Activated naive CD4-positive, alpha-beta T cell treated with anti-CD3 and anti-CD28 coated beads, Interleukin-2, amount 50 U/mL, for 72 hours (primary cell): ENCODE data around the gene KRTAP10-10. TPM values are rescaled to one million over a fixed set of nuclear protein-coding genes. Genes with fewer than 3 reads are reported as not detected.
"Not testable (repeated sequence)": the region's sequence is repeated elsewhere in the genome, so short reads cannot be mapped to it uniquely, and the experiment has no call there.

ENCODE experiments used
- ATAC-seq, 2 donors: fragments of 150-1000 bp; cut with Tn5 transposase; 2 replicates each; pipeline ENCODE4 v1.10.0; 2021; ENCODE audit warnings: mild to moderate bottlenecking in 2 of 2, moderate library complexity in 2 of 2
- DNase-seq, 2 donors: peaks; one replicate each; pipeline ENCODE4 v3.0.0; 2021 to 2022; ENCODE audit warnings: low spot score in 2 of 2
- H3K27ac Mint-ChIP-seq, 2 donors: one replicate each; pipeline ENCODE4 v1.8.0; 2022; ENCODE audit warnings: mild to moderate bottlenecking in 2 of 2, mixed read lengths in 2 of 2
- H3K36me3 Mint-ChIP-seq, 2 donors: one replicate each; pipeline ENCODE4 v1.8.0; 2022; ENCODE audit warnings: mixed read lengths in 2 of 2
- H3K9me3 Mint-ChIP-seq, 2 donors: one replicate each; pipeline ENCODE4 v1.8.0; 2022; ENCODE audit warnings: mixed read lengths in 2 of 2
- total RNA-seq, 2 donors: library from RNA; stranded (reverse); gene quantifications; one replicate each; pipeline ENCODE4 v1.2.3, GENCODE V29; 2022

KRTAP10-10 gene
- total RNA-seq, 2 donors from 2014 or later, result not detected

DNA sequence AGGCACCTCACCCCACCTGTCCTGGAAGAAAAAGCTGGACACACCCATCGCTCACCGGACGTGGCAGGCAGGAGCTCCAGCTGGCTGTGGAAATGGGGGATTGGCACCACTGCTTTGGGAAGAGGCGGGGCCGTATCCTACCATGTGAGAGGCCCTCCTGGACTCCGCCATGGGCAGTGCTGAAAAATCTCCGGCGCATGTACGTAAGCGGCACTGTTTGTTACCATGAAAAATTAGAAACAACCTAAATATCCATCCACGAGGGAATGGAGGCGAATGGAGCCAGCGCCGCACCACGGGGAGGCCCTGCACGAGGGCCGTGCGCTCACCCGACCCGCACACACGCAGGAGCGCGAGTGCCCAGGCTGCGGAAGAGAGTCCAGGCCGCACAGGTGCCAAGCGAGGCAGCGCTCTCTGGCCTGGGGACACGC, 22.2 kb upstream of the KRTAP10-10 start:
- Mint-ChIP-seq H3K9me3 (peaks cover 24 to 28% of the 10 kb centered on the region in 2 donors), H3K36me3 (peaks cover 31 to 37% of the 10 kb centered on the region in 2 donors), H3K27ac (no peak overlapping the region)
- ATAC-seq (no peak), DNase-seq (no peak)

GRCh38 chr21:44615466-44615865, 21.7 kb upstream of the KRTAP10-10 start:
- H3K36me3 Mint-ChIP-seq, result peaks cover 32 to 37% of the 10 kb centered on the region in 2 donors
- no peak overlapping the region for H3K27ac Mint-ChIP-seq
- DNase-seq (no peak), ATAC-seq (no peak)
- peaks cover 27 to 31% of the 10 kb centered on the region in 2 donors for H3K9me3 Mint-ChIP-seq

DNA sequence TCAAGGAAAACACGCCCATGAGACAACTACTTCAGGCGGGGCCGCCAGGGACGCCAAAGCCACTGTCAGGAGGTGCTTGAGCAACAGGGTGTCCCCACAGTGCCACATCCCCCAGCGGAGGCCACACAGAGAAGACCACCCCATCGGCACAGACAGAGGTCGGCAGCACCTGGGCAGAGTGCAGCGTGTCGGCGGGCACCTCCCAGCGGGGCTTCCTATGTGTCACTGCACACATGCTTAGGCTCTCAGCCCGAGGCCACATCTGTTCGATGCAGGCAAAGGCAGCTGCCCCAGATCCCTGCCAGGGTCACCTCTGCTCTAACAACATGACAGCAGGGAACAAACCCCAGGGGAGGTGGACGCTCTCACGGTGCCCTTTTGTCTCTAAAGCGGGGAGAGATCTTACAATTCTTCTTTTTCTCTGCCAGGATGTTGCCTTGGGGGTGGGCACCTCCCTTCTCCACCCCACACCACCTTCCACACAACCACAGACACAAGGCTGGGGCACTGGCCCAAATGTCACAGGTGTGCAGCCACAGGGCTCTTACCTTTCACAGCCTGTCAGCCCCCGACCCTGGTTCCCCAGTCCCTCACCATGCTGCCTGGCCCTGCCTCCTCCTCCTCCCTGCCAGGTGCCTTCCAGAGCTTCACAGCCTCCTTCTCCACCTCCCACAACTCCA, 21.1 kb upstream of the KRTAP10-10 start:
- ATAC-seq (no peak), DNase-seq (no peak)
- Mint-ChIP-seq H3K36me3 (peaks cover 31 to 36% of the 10 kb centered on the region in 2 donors), H3K9me3 (peaks cover 29 to 32% of the 10 kb centered on the region in 2 donors), H3K27ac (peak overlapping the region in 1 of 2 donors; percentile 84)

DNA sequence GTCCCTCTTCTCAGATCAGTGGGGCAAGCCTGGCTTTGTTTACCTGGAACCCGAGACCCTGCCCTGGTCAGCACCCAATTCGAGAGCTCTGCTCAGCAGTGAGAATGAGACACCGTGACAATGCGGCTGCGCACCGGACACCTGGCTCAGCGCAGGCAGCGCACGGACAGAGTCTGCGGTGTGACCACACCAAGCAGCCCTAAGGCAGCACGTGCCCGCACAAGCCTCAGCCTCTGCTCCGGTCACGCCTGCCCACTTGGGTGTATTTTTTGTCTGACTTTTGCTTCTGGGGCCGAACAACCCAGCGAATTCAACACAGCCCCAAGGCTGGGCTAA, 20.6 kb upstream of the KRTAP10-10 start:
- ATAC-seq (no peak), DNase-seq (no peak)
- peak overlapping the region in 1 of 2 donors; percentile 84 for H3K27ac Mint-ChIP-seq
- peaks cover 24 to 29% of the 10 kb centered on the region in 2 donors for H3K9me3 Mint-ChIP-seq
- H3K36me3 Mint-ChIP-seq, result peaks cover 28 to 31% of the 10 kb centered on the region in 2 donors

GRCh38 chr21:44617071-44617501, 20.1 kb upstream of the KRTAP10-10 start:
- ATAC-seq (no peak), DNase-seq (no peak)
- peaks cover 28 to 31% of the 10 kb centered on the region in 2 donors for H3K36me3 Mint-ChIP-seq
- H3K9me3 Mint-ChIP-seq, result peaks cover 24 to 27% of the 10 kb centered on the region in 2 donors
- peak overlapping the region in 1 of 2 donors; percentile 84 for H3K27ac Mint-ChIP-seq

- Mint-ChIP-seq H3K36me3 (peaks cover 41 to 44% of the 10 kb centered on the region in 2 donors), H3K9me3 (peaks cover 36 to 39% of the 10 kb centered on the region in 2 donors), H3K27ac (peak overlapping the region in 1 of 2 donors; percentile 84)
- DNase-seq (no peak), ATAC-seq (peak; percentile 44 to 60)
These were observed 18.7 kb upstream of the KRTAP10-10 start for GRCh38 chr21:44618504-44618903.

- H3K9me3 Mint-ChIP-seq, result peaks cover 40 to 43% of the 10 kb centered on the region in 2 donors
- H3K27ac Mint-ChIP-seq, result peak overlapping the region; percentile 6 to 84
- DNase-seq (peak in 1 of 2 donors; percentile 17), ATAC-seq (peak; percentile 71 to 98)
- peaks cover 45 to 48% of the 10 kb centered on the region in 2 donors for H3K36me3 Mint-ChIP-seq
These were observed 18.2 kb upstream of the KRTAP10-10 start for GRCh38 chr21:44618909-44619308.

DNA sequence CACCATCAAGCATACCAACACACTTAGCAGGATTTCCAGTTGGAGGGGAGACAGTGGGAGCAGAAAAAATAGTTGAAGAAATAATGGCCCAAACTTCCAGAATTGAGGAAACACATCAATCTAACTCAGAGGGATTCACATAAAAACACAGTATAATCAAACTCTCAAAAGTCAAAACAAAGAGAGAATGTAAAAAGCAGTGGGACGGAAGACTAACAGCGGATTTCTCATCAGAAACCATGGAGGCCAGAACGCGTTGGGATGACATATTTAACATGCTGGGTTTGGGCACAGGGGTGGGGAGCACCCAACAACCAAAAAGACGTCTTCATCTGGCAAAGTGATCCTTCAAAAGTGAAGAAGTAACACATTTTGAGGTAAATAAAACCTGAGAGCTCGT, 17.3 kb upstream of the KRTAP10-10 start:
- ATAC-seq, result no peak
- Mint-ChIP-seq H3K9me3 (peaks cover 50 to 51% of the 10 kb centered on the region in 2 donors), H3K27ac (no peak overlapping the region), H3K36me3 (peaks cover 53 to 57% of the 10 kb centered on the region in 2 donors)
- no peak for DNase-seq

GRCh38 chr21:44623575-44623974, 13.6 kb upstream of the KRTAP10-10 start:
- DNase-seq (no peak), ATAC-seq (no peak)
- H3K9me3 Mint-ChIP-seq, result peaks cover 46 to 52% of the 10 kb centered on the region in 2 donors
- H3K36me3 Mint-ChIP-seq, result peaks cover 48 to 53% of the 10 kb centered on the region in 2 donors
- H3K27ac Mint-ChIP-seq, result no peak overlapping the region

DNA sequence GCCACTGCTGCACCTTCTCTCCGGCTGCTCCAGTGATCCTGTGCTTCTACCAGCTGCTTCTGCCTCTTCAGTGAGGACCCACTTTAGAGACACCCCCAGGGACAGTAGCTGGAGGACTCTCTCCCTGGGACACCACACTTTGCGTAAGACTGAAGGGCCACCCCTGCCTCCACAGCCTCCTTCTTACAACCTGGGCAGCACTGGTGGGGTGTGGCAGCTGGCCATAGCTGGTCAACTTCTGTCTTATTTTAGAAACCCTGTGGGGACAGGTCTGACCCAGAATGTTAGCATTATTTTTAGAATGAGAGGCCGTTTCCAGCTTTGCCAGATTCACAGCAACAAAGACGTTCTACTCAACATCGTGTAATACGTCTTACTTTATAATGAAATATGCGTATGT, 11.4 kb upstream of the KRTAP10-10 start:
- ATAC-seq (no peak), DNase-seq (no peak)
- Mint-ChIP-seq H3K9me3 (peaks cover 32 to 41% of the 10 kb centered on the region in 2 donors), H3K27ac (no peak overlapping the region), H3K36me3 (peaks cover 36 to 42% of the 10 kb centered on the region in 2 donors)

GRCh38 chr21:44626262-44626661, 10.9 kb upstream of the KRTAP10-10 start:
- peaks cover 38 to 45% of the 10 kb centered on the region in 2 donors for H3K36me3 Mint-ChIP-seq
- DNase-seq, result no peak
- peaks cover 35 to 44% of the 10 kb centered on the region in 2 donors for H3K9me3 Mint-ChIP-seq
- no peak overlapping the region for H3K27ac Mint-ChIP-seq
- ATAC-seq, result no peak

GRCh38 chr21:44626673-44627143, 10.4 kb upstream of the KRTAP10-10 start, which contains the start of gene KRTAP10-9:
KRTAP10-9 (plus strand) TSS chr21:44627093; CDS start chr21:44627172, 79 bp downstream.
- ATAC-seq, result no peak
- Mint-ChIP-seq H3K9me3 (peaks cover 38 to 49% of the 10 kb centered on the region in 2 donors), H3K27ac (no peak within 1 kb of the TSS)

DNA sequence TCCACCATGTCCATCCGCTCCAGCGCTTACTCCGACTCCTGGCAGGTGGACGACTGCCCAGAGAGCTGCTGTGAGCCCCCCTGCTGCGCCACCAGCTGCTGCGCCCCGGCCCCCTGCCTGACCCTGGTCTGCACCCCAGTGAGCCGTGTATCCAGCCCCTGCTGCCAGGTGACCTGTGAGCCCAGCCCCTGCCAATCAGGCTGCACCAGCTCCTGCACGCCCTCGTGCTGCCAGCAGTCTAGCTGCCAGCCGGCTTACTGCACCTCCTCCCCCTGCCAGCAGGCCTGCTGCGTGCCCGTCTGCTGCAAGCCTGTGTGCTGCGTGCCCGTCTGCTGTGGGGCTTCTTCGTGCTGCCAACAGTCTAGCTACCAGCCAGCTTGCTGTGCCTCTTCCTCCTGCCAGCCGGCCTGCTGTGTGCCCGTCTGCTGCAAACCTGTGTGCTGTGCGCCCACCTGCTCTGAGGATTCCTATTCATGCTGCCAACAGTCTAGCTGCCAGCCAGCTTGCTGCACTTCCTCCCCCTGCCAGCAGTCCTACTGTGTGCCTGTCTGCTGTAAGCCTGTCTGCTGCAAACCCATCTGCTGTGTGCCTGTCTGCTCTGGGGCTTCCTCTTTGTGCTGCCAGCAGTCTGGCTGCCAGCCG, 9.9 kb upstream of the KRTAP10-10 start:
- Mint-ChIP-seq H3K9me3 (peaks cover 42 to 53% of the 10 kb centered on the region in 2 donors), H3K36me3 (peaks cover 37 to 51% of the 10 kb centered on the region in 2 donors)
- H3K27ac Mint-ChIP-seq, DNase-seq, ATAC-seq: not testable (repeated sequence)

More at GRCh38 chr21:44626673-44627143, 10.4 kb upstream of the KRTAP10-10 start, which contains the start of gene KRTAP10-9:
- H3K36me3 Mint-ChIP-seq, result peaks cover 38 to 50% of the 10 kb centered on the region in 2 donors
- no peak for DNase-seq

DNA sequence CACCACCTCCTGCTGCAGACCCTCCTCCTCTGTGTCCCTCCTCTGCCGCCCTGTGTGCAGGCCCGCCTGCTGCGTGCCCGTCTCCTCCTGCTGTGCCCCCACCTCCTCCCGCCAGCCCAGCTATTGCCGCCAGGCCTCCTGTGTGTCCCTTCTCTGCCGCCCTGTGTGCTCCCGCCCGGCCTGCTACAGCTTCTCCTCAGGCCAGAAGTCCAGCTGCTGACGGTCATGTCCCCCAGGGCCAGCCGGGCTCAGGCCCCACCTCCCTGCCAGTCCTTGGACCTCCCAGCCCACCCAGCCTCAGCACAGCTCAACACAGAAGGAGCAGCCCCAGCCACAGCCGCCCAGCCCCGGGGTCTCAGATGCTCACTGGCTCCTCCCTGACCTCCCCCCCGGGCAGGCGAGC, 9.3 kb upstream of the KRTAP10-10 start:
- ATAC-seq, H3K27ac Mint-ChIP-seq, DNase-seq: not testable (repeated sequence)
- Mint-ChIP-seq H3K9me3 (peaks cover 36 to 51% of the 10 kb centered on the region in 2 donors), H3K36me3 (peaks cover 31 to 45% of the 10 kb centered on the region in 2 donors)

- ATAC-seq, result no peak
These were observed 8.3 kb upstream of the KRTAP10-10 start for GRCh38 chr21:44628707-44629391.

DNA sequence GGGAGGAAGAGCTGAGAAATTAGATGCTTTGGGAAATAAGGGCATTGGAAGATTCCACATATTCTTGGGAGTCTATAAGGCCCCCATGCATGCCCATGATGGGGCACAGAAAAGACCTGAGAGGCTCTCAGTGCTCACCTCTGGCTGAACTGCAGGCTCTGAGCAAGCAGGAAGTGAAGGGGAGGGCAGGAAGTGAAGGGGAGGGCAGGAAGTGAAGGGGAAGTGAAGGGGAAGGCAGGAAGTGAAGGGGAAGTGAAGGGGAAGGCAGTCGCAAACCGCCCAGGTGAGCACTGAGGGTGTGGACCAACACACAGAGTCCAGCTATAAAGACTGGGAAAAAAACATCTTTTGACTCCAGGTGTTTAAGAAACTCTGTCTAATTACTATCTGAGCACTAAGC, 6.7 kb upstream of the KRTAP10-10 start:
- ATAC-seq (no peak), DNase-seq (no peak)
- peaks cover 27 to 35% of the 10 kb centered on the region in 2 donors for H3K9me3 Mint-ChIP-seq

More at GRCh38 chr21:44628707-44629391, 8.3 kb upstream of the KRTAP10-10 start:
- Mint-ChIP-seq H3K9me3 (peaks cover 30 to 47% of the 10 kb centered on the region in 2 donors), H3K36me3 (peaks cover 24 to 36% of the 10 kb centered on the region in 2 donors), H3K27ac (no peak overlapping the region)
- DNase-seq, result no peak

More for the DNA sequence above, 6.7 kb upstream of the KRTAP10-10 start:
- peaks cover 19 to 24% of the 10 kb centered on the region in 2 donors for H3K36me3 Mint-ChIP-seq
- H3K27ac Mint-ChIP-seq, result peak overlapping the region in 1 of 2 donors; percentile 66
